K562 (cell line): ENCODE measurements around the gene URM1. TPM values are rescaled to one million over a fixed set of nuclear protein-coding genes. Genes with fewer than 3 reads are reported as not detected.

Experiments used
- CEBPZ ChIP-seq: fragments of 150-350 bp; IDR thresholded peaks from 2 replicates; pipeline ENCODE4 v1.6.1; 2014; ENCODE audit warnings: low read depth, mild to moderate bottlenecking, low read length, borderline replicate concordance
- HCFC1 ChIP-seq: IDR thresholded peaks from 2 replicates; pipeline ENCODE4 v1.6.1; 2012; ENCODE audit warnings: low read depth, low read length, improper control_type of control experiment
- PML ChIP-seq: IDR thresholded peaks from 2 replicates; pipeline ENCODE4 v1.6.1; 2012; ENCODE audit warnings: low read length, inconsistent platforms
- PPARD ChIP-seq: fragments of 250-450 bp; sonication (Bioruptor Pico); IDR thresholded peaks from 2 replicates; pipeline ENCODE4 v1.8.0; 2022; ENCODE audit warnings: inconsistent platforms, mild to moderate bottlenecking, moderate library complexity
- SETDB1 ChIP-seq: IDR thresholded peaks from one replicate; pipeline ENCODE4 v1.6.1; 2012; ENCODE audit warnings: low read length, control low read depth, inconsistent platforms
- STAT6 ChIP-seq: sonication (generic); formaldehyde crosslinking; IDR thresholded peaks from 2 replicates; pipeline ENCODE4 v1.8.1; 2023; ENCODE audit warnings: mild to moderate bottlenecking, missing genetic modification reagents
- polyA plus RNA-seq, 8 experiments: library from polyadenylated mRNA; depleted of rRNA in 4 of 8; stranded (reverse) in 5 of 8; unstranded in 3 of 8; fragments of >200 nt; fragmentation: Nextera tagmentation in 2 of 8; fragmentation: Illumina TruSeq in 1 of 8; extraction: Ambion mirVana in 2 of 8; extraction: Trizol in 1 of 8; gene quantifications; 2 replicates each; pipeline versions ENCODE4 v1.2.1 to v1.2.3, GENCODE V29; 2011 to 2014; ENCODE audit warnings: inconsistent platforms in 1 of 8, missing spikeins in 1 of 8
- total RNA-seq, 7 experiments: library from RNA; depleted of rRNA in 6 of 7; stranded (reverse); fragments of >200 nt in 6 of 7; fragmentation: Illumina TruSeq in 2 of 7; extraction: Trizol in 2 of 7; gene quantifications; 2 replicates each; pipeline versions ENCODE4 v1.2.1 to v1.2.3, GENCODE V29; 2011 to 2021; ENCODE audit warnings: low replicate concordance in 1 of 7

The URM1 gene
- total and polyA plus RNA-seq, 9 of the 15 experiments (the other 6 are each of a cell fraction or from before 2014, with no cell fraction given) = 10.1 to 88.9 (median 53.3) TPM

GRCh38 chr9:128383007-128383753, 12.0 kb downstream of the URM1 start (continued):
- no peak for TF ChIP-seq PML
- TF ChIP-seq CEBPZ = no peak
- TF ChIP-seq STAT6 = no peak
- no peak for TF ChIP-seq HCFC1
- no peak for TF ChIP-seq SETDB1
- no peak for TF ChIP-seq PPARD (CRISPR knock-in tag)
